DOHH2 (cell line): ENCODE data around the gene TPRN.

Experiments used
- EZH2phosphoT487 ChIP-seq: fragments of 200-600 bp; sonication (generic); IDR thresholded peaks from 2 replicates; pipeline ENCODE4 v1.6.1; 2017; ENCODE audit warnings: borderline replicate concordance, mild to moderate bottlenecking, antibody characterized with exemption, low read length, moderate library complexity, mixed read lengths
- TF ChIP-seq, protein P1 (sequence below): fragments of 200-600 bp; sonication (generic); IDR thresholded peaks from one replicate; pipeline ENCODE4 v1.5.1; 2014; ENCODE audit warnings: antibody characterized with exemption, mild to moderate bottlenecking, low read depth, low read length; ENCODE audit not compliant: poor library complexity, severe bottlenecking

DNA sequence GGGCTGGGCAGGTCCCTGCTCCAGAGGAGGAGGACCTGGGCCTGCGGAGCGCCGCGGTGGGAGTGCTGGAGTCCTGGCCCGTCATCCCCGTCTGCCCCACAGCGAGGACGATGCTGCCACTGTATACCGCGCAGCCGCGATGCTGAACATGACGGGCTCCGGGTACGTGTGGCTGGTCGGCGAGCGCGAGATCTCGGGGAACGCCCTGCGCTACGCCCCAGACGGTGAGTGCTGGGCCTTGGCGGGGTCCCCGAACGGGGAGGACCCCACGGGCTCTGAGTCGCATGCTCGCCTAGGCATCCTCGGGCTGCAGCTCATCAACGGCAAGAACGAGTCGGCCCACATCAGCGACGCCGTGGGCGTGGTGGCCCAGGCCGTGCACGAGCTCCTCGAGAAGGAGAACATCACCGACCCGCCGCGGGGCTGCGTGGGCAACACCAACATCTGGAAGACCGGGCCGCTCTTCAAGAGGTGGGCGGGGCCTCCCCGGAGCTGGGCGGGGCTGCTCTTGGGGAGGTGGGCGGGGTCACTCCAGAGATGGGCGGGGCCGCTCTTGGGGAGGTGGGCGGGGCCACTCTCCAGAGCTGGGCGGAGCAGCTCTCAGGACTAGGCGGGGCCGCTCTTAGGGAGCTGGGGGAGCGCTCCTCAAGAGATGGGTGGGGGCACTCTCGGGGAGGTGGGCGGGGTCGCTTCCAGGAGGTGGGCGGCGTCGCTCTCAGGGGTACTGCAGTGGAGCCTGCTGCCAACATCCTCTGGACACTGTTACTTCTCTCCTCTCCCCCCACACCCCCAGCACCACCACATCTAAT, 43.8 kb downstream of the TPRN start:
- TF ChIP-seq, protein P1, sequence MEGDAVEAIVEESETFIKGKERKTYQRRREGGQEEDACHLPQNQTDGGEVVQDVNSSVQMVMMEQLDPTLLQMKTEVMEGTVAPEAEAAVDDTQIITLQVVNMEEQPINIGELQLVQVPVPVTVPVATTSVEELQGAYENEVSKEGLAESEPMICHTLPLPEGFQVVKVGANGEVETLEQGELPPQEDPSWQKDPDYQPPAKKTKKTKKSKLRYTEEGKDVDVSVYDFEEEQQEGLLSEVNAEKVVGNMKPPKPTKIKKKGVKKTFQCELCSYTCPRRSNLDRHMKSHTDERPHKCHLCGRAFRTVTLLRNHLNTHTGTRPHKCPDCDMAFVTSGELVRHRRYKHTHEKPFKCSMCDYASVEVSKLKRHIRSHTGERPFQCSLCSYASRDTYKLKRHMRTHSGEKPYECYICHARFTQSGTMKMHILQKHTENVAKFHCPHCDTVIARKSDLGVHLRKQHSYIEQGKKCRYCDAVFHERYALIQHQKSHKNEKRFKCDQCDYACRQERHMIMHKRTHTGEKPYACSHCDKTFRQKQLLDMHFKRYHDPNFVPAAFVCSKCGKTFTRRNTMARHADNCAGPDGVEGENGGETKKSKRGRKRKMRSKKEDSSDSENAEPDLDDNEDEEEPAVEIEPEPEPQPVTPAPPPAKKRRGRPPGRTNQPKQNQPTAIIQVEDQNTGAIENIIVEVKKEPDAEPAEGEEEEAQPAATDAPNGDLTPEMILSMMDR, result no peak
- no peak for TF ChIP-seq EZH2phosphoT487
